Measurements from ENCODE around the gene ZRANB2. TPM values are rescaled to one million over a fixed set of nuclear protein-coding genes. Genes with fewer than 3 reads are reported as not detected.

Gene ZRANB2
- total RNA-seq: 162 TPM
- 53.6 TPM for polyA plus RNA-seq

- Histone ChIP-seq H3K36me3 (ENCODE audit: insufficient read depth) (peaks cover 3% of the 10 kb centered on the region), H3K4me3 (ENCODE audit: low read depth, low read length) (peak within 1 kb of the TSS; percentile 93), H3K4me1 (ENCODE audit: insufficient read depth) (no peaks in the 10 kb centered on the region), H3K27ac (ENCODE audit: low read depth) (peak within 1 kb of the TSS; percentile 68)
- WGBS: under 1% methylated on average over 33 of the region's 33 CpGs
- peak; percentile 94 for DNase-seq (ENCODE audit: extremely low spot score)
These were observed at the start of gene ZRANB2 for GRCh38 chr1:71080739-71081696. Gene ZRANB2 (minus strand): TSS chr1:71081035. CDS start chr1:71080995, 40 bp downstream.

- H3K27ac ChIP-seq (ENCODE audit: low read depth): no peak overlapping the region
- DNase-seq (ENCODE audit: extremely low spot score): no peak
- WGBS: 87% methylated on average over 2 of the region's 2 CpGs
- no peaks in the 10 kb centered on the region for H3K36me3 ChIP-seq (ENCODE audit: insufficient read depth)
- H3K4me1 ChIP-seq (ENCODE audit: insufficient read depth): no peaks in the 10 kb centered on the region
- no peak overlapping the region for H3K4me3 ChIP-seq (ENCODE audit: low read depth, low read length)
These were observed 47.2 kb upstream of the ZRANB2 start for GRCh38 chr1:71128060-71128459.

- Histone ChIP-seq H3K4me3 (ENCODE audit: low read depth, low read length) (no peak overlapping the region), H3K36me3 (ENCODE audit: insufficient read depth) (no peaks in the 10 kb centered on the region), H3K4me1 (ENCODE audit: insufficient read depth) (no peaks in the 10 kb centered on the region), H3K27ac (ENCODE audit: low read depth) (no peak overlapping the region)
- DNase-seq (ENCODE audit: extremely low spot score): no peak
- 79% methylated on average over 2 of the region's 2 CpGs for WGBS
These were observed 37.3 kb upstream of the ZRANB2 start for GRCh38 chr1:71118086-71118485.

GRCh38 chr1:71116729-71117128 lies 35.9 kb upstream of the ZRANB2 start:
- Histone ChIP-seq H3K27ac (ENCODE audit: low read depth) (no peak overlapping the region), H3K36me3 (ENCODE audit: insufficient read depth) (no peaks in the 10 kb centered on the region), H3K4me1 (ENCODE audit: insufficient read depth) (no peaks in the 10 kb centered on the region), H3K4me3 (ENCODE audit: low read depth, low read length) (no peak overlapping the region)
- whole genome bisulfite sequencing: 75% methylated on average over 2 of the region's 2 CpGs
- DNase-seq (ENCODE audit: extremely low spot score): no peak

GRCh38 chr1:71106658-71107322 lies 26.0 kb upstream of the ZRANB2 start:
- no peak for DNase-seq (ENCODE audit: extremely low spot score)
- 84% methylated on average over 8 of the region's 8 CpGs for WGBS
- Histone ChIP-seq H3K4me3 (ENCODE audit: low read depth, low read length) (no peak overlapping the region), H3K36me3 (ENCODE audit: insufficient read depth) (no peaks in the 10 kb centered on the region), H3K27ac (ENCODE audit: low read depth) (no peak overlapping the region), H3K4me1 (ENCODE audit: insufficient read depth) (no peaks in the 10 kb centered on the region)

GRCh38 chr1:71104417-71104816 lies 23.6 kb upstream of the ZRANB2 start:
- no peak for DNase-seq (ENCODE audit: extremely low spot score)
- H3K27ac ChIP-seq (ENCODE audit: low read depth): no peak overlapping the region
- H3K4me3 ChIP-seq (ENCODE audit: low read depth, low read length): no peak overlapping the region
- H3K4me1 ChIP-seq (ENCODE audit: insufficient read depth): no peaks in the 10 kb centered on the region
- WGBS: 72% methylated on average over 4 of the region's 4 CpGs
- no peaks in the 10 kb centered on the region for H3K36me3 ChIP-seq (ENCODE audit: insufficient read depth)

- H3K4me3 ChIP-seq (ENCODE audit: low read depth, low read length): no peak overlapping the region
- H3K27ac ChIP-seq (ENCODE audit: low read depth): no peak overlapping the region
- H3K36me3 ChIP-seq (ENCODE audit: insufficient read depth): no peaks in the 10 kb centered on the region
- H3K4me1 ChIP-seq (ENCODE audit: insufficient read depth): no peaks in the 10 kb centered on the region
- WGBS: 99% methylated on average over 1 of the region's 1 CpG
- DNase-seq (ENCODE audit: extremely low spot score): no peak
These were observed 21.1 kb upstream of the ZRANB2 start for GRCh38 chr1:71101839-71102376.

GRCh38 chr1:71097428-71097827 lies 16.6 kb upstream of the ZRANB2 start:
- Histone ChIP-seq H3K4me3 (ENCODE audit: low read depth, low read length) (no peak overlapping the region), H3K27ac (ENCODE audit: low read depth) (no peak overlapping the region), H3K36me3 (ENCODE audit: insufficient read depth) (no peaks in the 10 kb centered on the region), H3K4me1 (ENCODE audit: insufficient read depth) (no peaks in the 10 kb centered on the region)
- DNase-seq (ENCODE audit: extremely low spot score): no peak
- 97% methylated on average over 1 of the region's 1 CpG for WGBS

- H3K36me3 ChIP-seq (ENCODE audit: insufficient read depth): no peaks in the 10 kb centered on the region
- no peaks in the 10 kb centered on the region for H3K4me1 ChIP-seq (ENCODE audit: insufficient read depth)
- no peak overlapping the region for H3K27ac ChIP-seq (ENCODE audit: low read depth)
- WGBS: 95% methylated on average over 2 of the region's 2 CpGs
- no peak for DNase-seq (ENCODE audit: extremely low spot score)
- no peak overlapping the region for H3K4me3 ChIP-seq (ENCODE audit: low read depth, low read length)
These were observed 14.1 kb upstream of the ZRANB2 start for GRCh38 chr1:71094913-71095312.

- 45% methylated on average over 1 of the region's 1 CpG for WGBS
- no peak for DNase-seq (ENCODE audit: extremely low spot score)
- Histone ChIP-seq H3K27ac (ENCODE audit: low read depth) (no peak overlapping the region), H3K4me3 (ENCODE audit: low read depth, low read length) (no peak overlapping the region), H3K4me1 (ENCODE audit: insufficient read depth) (no peaks in the 10 kb centered on the region), H3K36me3 (ENCODE audit: insufficient read depth) (no peaks in the 10 kb centered on the region)
These were observed 13.1 kb upstream of the ZRANB2 start for GRCh38 chr1:71093938-71094337.

GRCh38 chr1:71089536-71090270 lies 8.9 kb upstream of the ZRANB2 start:
- no peak overlapping the region for H3K27ac ChIP-seq (ENCODE audit: low read depth)
- DNase-seq (ENCODE audit: extremely low spot score): no peak
- H3K4me3 ChIP-seq (ENCODE audit: low read depth, low read length): no peak overlapping the region
- WGBS: 36% methylated on average over 6 of the region's 6 CpGs
- H3K4me1 ChIP-seq (ENCODE audit: insufficient read depth): no peaks in the 10 kb centered on the region
- no peaks in the 10 kb centered on the region for H3K36me3 ChIP-seq (ENCODE audit: insufficient read depth)

GRCh38 chr1:71088645-71089287 lies 7.9 kb upstream of the ZRANB2 start:
- Histone ChIP-seq H3K4me3 (ENCODE audit: low read depth, low read length) (no peak overlapping the region), H3K4me1 (ENCODE audit: insufficient read depth) (no peaks in the 10 kb centered on the region), H3K36me3 (ENCODE audit: insufficient read depth) (no peaks in the 10 kb centered on the region), H3K27ac (ENCODE audit: low read depth) (no peak overlapping the region)
- WGBS: 94% methylated on average over 5 of the region's 5 CpGs
- no peak for DNase-seq (ENCODE audit: extremely low spot score)

- H3K36me3 ChIP-seq (ENCODE audit: insufficient read depth): no peaks in the 10 kb centered on the region
- no peak for DNase-seq (ENCODE audit: extremely low spot score)
- WGBS: 97% methylated on average over 1 of the region's 1 CpG
These were observed 6.9 kb upstream of the ZRANB2 start for GRCh38 chr1:71087713-71088112.

More at GRCh38 chr1:71087713-71088112, 6.9 kb upstream of the ZRANB2 start:
- H3K27ac ChIP-seq (ENCODE audit: low read depth): no peak overlapping the region
- no peaks in the 10 kb centered on the region for H3K4me1 ChIP-seq (ENCODE audit: insufficient read depth)
- no peak overlapping the region for H3K4me3 ChIP-seq (ENCODE audit: low read depth, low read length)
